ENCODE results near the gene BPGM.
"Not testable (repeated sequence)": the region's sequence is repeated elsewhere in the genome, so short reads cannot be mapped to it uniquely, and the experiment has no call there.

BPGM gene

DNA sequence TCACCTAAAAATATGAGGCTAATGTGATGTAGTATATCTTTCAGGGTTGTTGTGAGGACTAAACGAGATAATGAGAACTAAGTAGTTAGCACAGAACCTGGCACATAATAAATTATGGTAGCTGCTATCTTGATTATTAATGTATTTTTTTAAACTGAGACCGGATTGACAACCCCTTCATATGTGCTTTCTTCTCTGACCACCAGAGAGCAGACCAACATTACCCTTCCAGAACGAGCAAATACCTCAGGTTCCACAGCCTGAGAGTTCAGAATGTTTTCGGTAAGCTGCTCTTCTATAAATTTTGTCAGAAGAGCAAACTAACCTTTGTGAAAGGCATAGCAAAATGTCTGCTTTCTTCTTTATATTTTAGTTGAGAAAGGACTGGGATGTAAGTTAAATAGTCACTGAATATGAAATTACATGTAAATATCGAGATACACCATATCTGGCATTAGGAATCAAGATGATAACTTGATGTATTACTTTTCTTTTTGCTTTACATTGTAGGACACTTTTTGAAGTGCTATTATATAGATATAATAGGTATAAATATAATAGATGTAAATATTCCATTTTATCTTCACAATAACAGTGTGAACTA, 13.6 kb upstream of the BPGM start:
- peak; percentile 57 for DNase-seq

GRCh38 chr7:134636008-134636449, 10.6 kb upstream of the BPGM start:
- no peak for DNase-seq

GRCh38 chr7:134637441-134637840, 9.2 kb upstream of the BPGM start:
- DNase-seq, result no peak

GRCh38 chr7:134637934-134638719, 8.5 kb upstream of the BPGM start:
- DNase-seq, result peak; percentile 70

GRCh38 chr7:134639061-134639460, 7.6 kb upstream of the BPGM start:
- no peak for DNase-seq

- DNase-seq, result no peak
Measured at GRCh38 chr7:134639683-134640279, 6.9 kb upstream of the BPGM start.

DNA sequence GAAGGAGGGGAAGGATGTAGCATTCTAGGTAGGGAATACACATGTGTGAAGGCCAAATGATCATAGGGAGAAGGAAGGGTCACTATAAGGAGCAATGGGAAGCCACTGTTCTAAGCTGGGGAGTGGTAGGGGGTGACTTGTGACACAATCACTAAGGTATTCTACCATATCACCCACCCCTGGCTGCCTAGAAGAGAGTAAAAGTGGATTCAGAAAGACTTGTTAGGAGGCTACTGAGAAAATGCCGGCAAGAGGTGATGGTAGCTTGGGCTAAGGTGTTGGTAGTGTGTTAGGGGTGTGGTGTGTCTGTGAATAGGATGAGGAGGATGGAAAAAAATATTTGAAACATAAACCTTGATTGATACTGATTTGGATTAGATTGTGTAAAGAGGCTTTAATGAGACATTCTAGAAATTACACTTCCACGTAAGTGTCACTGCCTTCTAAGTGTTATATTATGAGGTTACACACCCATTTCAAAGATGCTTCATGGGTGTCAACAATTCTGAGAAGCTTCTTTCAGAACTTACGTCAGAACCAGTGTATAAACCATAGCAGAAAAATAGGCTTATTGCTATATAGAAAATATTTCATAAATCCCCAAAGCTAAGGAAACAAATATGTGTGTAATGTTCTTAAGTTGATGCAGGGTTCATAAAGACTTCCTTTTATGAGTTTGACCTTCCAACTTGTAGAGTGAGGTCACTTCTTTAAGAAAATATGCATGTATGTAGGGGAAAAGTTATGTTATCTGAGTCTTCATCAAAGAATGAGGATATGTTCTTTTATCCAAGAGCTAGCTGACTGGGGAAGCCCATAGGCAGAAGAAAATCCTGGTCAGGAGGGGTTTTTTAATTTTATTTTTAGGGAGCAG, 5.6 kb upstream of the BPGM start:
- no peak for DNase-seq

GRCh38 chr7:134641981-134642380, 4.7 kb upstream of the BPGM start:
- not testable (repeated sequence) for DNase-seq

DNA sequence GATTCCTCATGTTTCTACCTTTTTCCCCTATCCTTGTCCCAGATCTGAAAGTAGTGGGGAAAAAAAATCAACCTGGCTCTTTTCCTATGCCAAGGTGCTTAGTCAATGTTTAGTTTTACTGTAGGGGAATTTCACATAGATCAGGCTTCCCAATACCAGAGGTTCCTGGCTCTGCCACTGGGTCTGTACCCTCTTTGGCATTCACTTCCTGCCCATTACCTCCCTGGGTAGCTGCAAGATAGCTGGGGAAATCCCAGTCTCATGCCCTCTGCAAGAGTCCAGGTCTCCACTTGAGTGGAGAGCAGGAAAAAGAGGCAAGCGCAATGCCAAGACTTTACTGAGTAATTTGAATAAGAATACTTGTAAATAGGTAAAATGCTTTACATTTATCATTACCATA, 3.5 kb upstream of the BPGM start:
- DNase-seq, result no peak

GRCh38 chr7:134645478-134645877, 1.2 kb upstream of the BPGM start:
- no peak for DNase-seq

- DNase-seq, result no peak
Measured at GRCh38 chr7:134645935-134646334, 718 bp upstream of the BPGM start.

DNA sequence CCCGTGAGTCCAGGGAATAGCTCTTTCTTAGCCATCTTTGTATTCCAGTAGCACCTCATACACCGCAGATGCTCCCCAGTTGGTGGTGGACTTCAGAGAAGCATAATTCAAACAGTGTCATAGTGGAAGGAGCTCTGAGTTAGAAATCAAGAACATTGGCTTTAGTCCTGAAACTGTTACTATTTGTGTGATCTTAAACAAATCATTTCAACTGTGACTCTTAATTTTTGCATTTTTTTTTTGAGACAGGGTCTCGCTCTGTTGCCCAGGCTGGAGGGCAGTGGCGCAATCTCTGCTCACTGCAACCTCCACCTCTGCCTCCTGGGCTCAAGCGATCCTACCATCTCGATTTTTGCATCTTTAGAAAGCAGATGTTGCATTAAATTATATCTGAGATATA, 1.8 kb downstream of the BPGM start:
- no peak for DNase-seq

- no peak for DNase-seq
Measured at GRCh38 chr7:134649226-134649775, 2.6 kb downstream of the BPGM start.

DNA sequence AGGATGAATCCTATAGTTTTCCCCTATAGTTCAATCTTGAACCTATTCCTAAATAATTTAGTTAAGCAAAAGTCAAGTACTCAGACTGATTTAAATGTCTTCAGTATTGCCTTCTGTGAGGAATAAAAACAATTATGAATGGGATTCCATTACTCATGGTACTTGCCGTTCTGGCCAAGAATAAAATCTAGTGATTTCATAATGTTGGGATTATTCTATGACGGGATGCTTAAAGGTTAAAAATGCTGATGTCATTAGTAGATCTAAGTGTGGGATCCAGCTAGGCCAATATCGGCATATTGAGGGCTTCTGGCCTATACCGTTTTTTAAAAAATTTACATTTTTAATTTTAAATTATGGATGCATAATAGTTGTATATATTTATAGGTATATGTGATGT, 5.3 kb downstream of the BPGM start:
- no peak for DNase-seq

GRCh38 chr7:134654104-134654775, 7.6 kb downstream of the BPGM start:
- no peak for DNase-seq

- no peak for DNase-seq
Measured at GRCh38 chr7:134657526-134657925, 10.9 kb downstream of the BPGM start.

GRCh38 chr7:134660242-134660785, 13.7 kb downstream of the BPGM start:
- DNase-seq, result peak; percentile 66

DNA sequence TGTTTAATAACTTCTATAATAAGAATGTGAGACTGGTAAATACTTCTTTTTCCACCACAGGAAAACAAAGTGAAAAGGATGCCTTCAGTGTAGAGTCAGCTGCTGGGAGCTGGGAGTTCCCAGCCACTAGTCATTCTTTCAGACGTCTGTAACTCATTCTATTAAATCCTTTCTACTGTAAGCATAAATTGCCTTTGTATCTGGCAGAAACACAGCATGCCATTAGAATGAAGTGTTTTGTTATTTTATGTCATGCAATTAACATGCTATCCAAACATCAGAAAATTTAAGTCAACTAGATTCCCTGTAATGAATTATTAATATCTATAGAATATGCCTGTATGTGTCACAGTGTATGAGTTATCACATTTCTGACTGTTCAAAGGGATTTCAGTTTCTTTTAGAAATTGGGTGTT, 14.3 kb downstream of the BPGM start:
- DNase-seq, result no peak

GRCh38 chr7:134662166-134662870, 15.7 kb downstream of the BPGM start:
- DNase-seq, result no peak

- no peak for DNase-seq
Measured at GRCh38 chr7:134662871-134663205, 16.2 kb downstream of the BPGM start.

DNA sequence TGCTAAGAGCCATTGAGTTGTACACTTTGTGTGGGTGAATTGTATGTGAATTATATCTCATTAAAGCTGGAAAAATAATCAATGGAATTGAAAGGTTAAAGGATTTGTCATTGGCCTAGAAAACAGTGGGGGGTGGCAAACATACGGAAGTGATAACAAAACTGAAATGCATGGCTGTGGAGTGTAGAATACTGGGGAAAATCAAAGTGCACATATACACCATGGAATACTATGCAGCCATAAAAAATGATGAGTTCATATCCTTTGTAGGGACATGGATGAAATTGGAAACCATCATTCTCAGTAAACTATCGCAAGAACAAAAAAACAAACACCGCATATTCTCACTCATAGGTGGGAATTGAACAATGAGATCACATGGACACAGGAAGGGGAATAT, 18.4 kb downstream of the BPGM start:
- DNase-seq, result not testable (repeated sequence)

Measured in islet precursor cell (in vitro differentiated cells).